ENCODE results near the gene ARMH1.

- no peak for TF ChIP-seq CTCF (conservative IDR thresholded peaks at IDR 0.05 in 1 of 2, IDR thresholded peaks at IDR 0.05 in 1 of 2; ENCODE audit: extremely low read depth in 1 of 2, insufficient read depth in 1 of 2, low read depth in 1 of 2, low read length in 2 of 2)
- no peak for TF ChIP-seq EZH2 (IDR thresholded peaks at IDR 0.05; ENCODE audit: borderline replicate concordance, low read length)
These were observed 59.3 kb downstream of the ARMH1 start for GRCh38 chr1:44733784-44734183.
